Omental fat pad (tissue), 4 donors: ENCODE measurements around the gene MPND. TPM values are rescaled to one million over a fixed set of nuclear protein-coding genes. Genes with fewer than 3 reads are reported as not detected.

ENCODE experiments used
- ATAC-seq: fragments of 150-250 bp; one replicate; pipeline ENCODE4 v1.9.1; 2016; ENCODE audit warnings: mild to moderate bottlenecking, moderate library complexity; ENCODE audit not compliant: low FRiP score
- DNase-seq: peaks from one replicate; pipeline ENCODE4 v3.0.0-alpha.2; 2019; ENCODE audit warnings: low spot score
- total RNA-seq, 4 donors: library from RNA; depleted of rRNA; stranded (reverse); fragments of >200 nt; gene quantifications; one replicate each; pipeline ENCODE4 v1.1.0, GENCODE V29; 2016
- TF ChIP-seq, protein P1 (sequence below), 3 donors: fragments of 450-650 bp; IDR thresholded peaks; one replicate each; pipeline ENCODE4 v1.5.1; 2016 to 2017; ENCODE audit warnings: antibody characterized with exemption in 3 of 3, mild to moderate bottlenecking in 3 of 3, moderate library complexity in 2 of 3

The MPND gene
- total RNA-seq, 4 donors from 2014 or later = 3.5 to 7.1 (median 6.0) TPM

- DNase-seq (no peak), ATAC-seq (no peak)
- TF ChIP-seq, protein P1, sequence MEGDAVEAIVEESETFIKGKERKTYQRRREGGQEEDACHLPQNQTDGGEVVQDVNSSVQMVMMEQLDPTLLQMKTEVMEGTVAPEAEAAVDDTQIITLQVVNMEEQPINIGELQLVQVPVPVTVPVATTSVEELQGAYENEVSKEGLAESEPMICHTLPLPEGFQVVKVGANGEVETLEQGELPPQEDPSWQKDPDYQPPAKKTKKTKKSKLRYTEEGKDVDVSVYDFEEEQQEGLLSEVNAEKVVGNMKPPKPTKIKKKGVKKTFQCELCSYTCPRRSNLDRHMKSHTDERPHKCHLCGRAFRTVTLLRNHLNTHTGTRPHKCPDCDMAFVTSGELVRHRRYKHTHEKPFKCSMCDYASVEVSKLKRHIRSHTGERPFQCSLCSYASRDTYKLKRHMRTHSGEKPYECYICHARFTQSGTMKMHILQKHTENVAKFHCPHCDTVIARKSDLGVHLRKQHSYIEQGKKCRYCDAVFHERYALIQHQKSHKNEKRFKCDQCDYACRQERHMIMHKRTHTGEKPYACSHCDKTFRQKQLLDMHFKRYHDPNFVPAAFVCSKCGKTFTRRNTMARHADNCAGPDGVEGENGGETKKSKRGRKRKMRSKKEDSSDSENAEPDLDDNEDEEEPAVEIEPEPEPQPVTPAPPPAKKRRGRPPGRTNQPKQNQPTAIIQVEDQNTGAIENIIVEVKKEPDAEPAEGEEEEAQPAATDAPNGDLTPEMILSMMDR (IDR thresholded peaks at IDR 0.05) = no peak
Measured at GRCh38 chr19:4376671-4376990, 33.3 kb downstream of the MPND start.

DNA sequence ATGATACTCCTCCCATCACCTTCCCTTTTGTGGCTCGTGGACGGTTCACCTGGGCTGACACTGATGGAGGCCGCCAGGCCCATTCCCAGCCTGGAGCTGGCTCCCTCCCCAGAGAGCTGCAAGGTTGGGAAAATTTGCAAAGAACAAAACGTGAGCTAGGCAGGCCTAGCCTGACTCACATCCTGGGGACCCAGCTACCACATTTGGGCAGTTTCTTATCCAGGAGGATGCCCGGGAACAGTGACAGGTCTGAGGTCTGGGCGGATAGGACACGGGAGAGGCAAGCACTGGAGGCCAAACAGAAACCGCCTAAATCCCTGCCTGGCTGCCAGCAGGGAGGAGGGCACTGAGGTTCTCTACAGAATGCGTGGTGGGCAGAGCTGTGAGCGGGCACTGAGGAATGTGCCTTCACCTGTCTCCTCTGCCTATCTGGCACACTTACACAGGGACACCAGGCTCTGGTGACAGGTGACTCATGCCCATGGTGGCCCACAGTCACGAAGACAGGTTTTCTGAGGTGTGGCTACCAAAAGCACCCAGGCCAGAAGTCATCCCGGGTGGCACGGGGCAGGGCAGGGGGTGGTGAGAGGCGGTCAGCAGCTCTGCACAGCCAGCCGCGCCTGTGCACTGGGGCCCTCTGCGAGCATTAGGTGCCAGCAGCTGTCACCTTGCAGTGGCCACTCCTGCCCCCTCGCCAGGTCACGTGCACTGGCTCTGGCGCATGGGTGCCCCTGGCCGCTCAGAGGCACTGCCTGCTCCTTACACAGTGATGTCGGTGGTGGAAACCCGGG is 33.8 kb downstream of the MPND start:
- DNase-seq (no peak), ATAC-seq (no peak)
- TF ChIP-seq, protein P1 (IDR thresholded peaks at IDR 0.05) = no peak

GRCh38 chr19:4378886-4379285 is 35.5 kb downstream of the MPND start:
- no peak for DNase-seq
- TF ChIP-seq, protein P1 (IDR thresholded peaks at IDR 0.05) = no peak

DNA sequence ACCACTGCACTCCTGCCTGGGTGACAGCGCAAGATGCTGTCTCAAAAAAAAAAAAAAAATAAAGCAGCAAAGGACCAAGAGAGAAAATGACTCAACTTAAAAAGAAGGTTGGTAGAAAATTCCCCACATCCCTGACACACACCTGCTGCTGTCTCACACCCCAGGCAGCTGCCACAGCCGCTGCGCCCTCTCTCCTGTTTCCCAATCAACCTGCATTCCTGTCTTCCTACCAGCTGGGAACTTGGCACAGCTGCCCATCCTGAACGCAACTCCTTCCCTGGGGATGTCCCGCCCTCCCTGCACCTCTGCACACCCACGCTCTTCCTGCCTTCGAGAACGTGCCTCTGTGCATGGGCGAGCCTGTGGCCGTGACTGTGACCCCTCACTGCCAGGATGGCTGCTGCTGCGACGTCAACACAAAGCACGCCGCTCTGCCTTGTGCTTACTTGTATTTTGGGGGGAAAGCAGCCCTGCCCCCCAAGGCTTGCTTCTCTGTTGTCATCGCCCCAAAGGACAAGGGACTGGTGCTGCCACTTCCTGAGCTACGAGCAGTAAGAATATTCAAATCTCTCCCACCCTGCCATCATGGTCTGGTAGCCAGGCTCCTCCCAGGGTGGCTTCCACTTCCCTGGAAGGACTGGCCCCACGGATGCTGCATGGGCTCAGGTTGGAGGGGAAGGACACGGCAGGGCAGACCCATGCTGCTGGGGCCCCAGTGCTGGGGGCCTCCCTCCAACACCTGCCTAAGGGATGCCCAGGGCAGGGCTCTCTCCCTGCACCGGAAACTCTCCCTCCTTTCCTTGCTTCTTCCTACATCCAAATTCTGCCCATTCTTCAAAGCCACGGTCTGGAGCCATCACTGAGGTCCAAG is 36.3 kb downstream of the MPND start:
- peak; percentile 71 for ATAC-seq
- DNase-seq = peak; percentile 43
- TF ChIP-seq, protein P1 (IDR thresholded peaks at IDR 0.05) = no peak

More at GRCh38 chr19:4378886-4379285, 35.5 kb downstream of the MPND start:
- no peak for ATAC-seq

- ATAC-seq (no peak), DNase-seq (peak; percentile 36)
- TF ChIP-seq, protein P1 (IDR thresholded peaks at IDR 0.05) = no peak
Measured at GRCh38 chr19:4380254-4380727, 36.9 kb downstream of the MPND start.

DNA sequence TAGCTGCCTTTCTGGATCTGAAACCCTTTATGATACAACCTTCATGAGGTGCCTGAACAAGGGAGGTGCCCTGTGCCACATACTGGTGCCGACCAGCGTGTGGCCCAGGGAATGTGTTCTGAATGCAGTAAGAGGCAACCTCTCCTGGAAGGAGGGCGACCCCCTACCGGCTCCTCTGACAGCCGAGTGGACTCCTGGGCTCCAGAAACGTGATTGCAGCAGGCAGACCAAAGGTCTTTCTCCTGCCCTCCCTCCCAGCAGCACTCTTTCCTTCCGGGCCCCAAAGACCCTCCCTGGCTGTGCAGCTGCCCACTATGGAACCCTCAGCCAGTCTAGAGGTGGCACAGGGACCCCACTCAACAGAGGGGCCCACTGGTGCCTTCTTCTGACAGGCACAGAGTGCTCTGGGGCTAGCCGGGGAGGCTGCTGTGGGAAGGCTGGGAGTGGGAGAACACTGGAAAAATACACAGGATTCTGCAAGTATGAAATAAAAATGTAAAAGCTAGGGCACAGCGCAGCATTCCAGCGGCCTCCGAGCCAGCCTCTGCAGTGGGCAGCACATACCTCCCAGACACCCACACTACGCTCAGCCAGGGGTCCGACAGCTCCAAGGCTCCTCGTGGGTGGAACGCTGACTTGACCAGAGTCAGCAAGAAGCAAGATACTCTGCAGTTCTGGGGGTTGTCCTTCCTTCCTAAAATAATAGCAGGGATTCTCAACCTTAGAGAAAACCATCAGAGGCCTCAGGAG is 42.1 kb downstream of the MPND start:
- TF ChIP-seq, protein P1 (IDR thresholded peaks at IDR 0.05) = no peak

More for the DNA sequence above, 42.1 kb downstream of the MPND start:
- DNase-seq (no peak), ATAC-seq (no peak)
